Fibroblast of villous mesenchyme (primary cell): ENCODE data around the gene ANGPTL3. TPM values are rescaled to one million over a fixed set of nuclear protein-coding genes. Genes with fewer than 3 reads are reported as not detected.
"Not testable (repeated sequence)": the region's sequence is repeated elsewhere in the genome, so short reads cannot be mapped to it uniquely, and the experiment has no call there.

Source experiments
- DNase-seq: peaks from one replicate; pipeline ENCODE4 v3.0.0-alpha.2; 2010; ENCODE audit warnings: low read depth
- H3K4me3 ChIP-seq: 2 replicates; pipeline ENCODE4 v1.5.1; 2011; ENCODE audit warnings: low read depth, mild to moderate bottlenecking, low read length
- CTCF ChIP-seq: IDR thresholded peaks from 2 replicates; pipeline ENCODE4 v1.5.1; 2012; ENCODE audit warnings: low read depth, mild to moderate bottlenecking, low read length; ENCODE audit not compliant: insufficient read depth
- total RNA-seq: library from RNA; depleted of rRNA; stranded (reverse); fragments of >200 nt; gene quantifications from 2 replicates; pipeline ENCODE4 v1.2.3, GENCODE V29; 2012

ANGPTL3 gene
- under 0.01 TPM in 1 of 2 replicates, not detected in the other for total RNA-seq

- TF ChIP-seq CTCF, result no peak
- H3K4me3 ChIP-seq, result no peak within 1 kb of the TSS
- DNase-seq, result no peak
These were observed at the start of gene ANGPTL3 for GRCh38 chr1:62597281-62597680. TSS of gene ANGPTL3 (plus strand) at chr1:62597520. CDS start at chr1:62597567, 47 bp downstream.

- H3K4me3 ChIP-seq, result no peak overlapping the region
- TF ChIP-seq CTCF, result no peak
- DNase-seq, result no peak
These were observed 36.0 kb upstream of the ANGPTL3 start for GRCh38 chr1:62561306-62561705.

- H3K4me3 ChIP-seq, DNase-seq: not testable (repeated sequence)
These were observed 30.1 kb upstream of the ANGPTL3 start for GRCh38 chr1:62567182-62567581.

GRCh38 chr1:62567926-62568325 is 29.4 kb upstream of the ANGPTL3 start:
- H3K4me3 ChIP-seq, DNase-seq: not testable (repeated sequence)

- not testable (repeated sequence) for H3K4me3 ChIP-seq, DNase-seq
These were observed 25.8 kb upstream of the ANGPTL3 start for GRCh38 chr1:62571517-62571916.

- no peak for TF ChIP-seq CTCF
- no peak overlapping the region for H3K4me3 ChIP-seq
- DNase-seq, result no peak
These were observed 24.8 kb upstream of the ANGPTL3 start for GRCh38 chr1:62572476-62572875.

- no peak overlapping the region for H3K4me3 ChIP-seq
- no peak for TF ChIP-seq CTCF
- no peak for DNase-seq
These were observed 23.6 kb upstream of the ANGPTL3 start for GRCh38 chr1:62573675-62574074.

GRCh38 chr1:62585469-62586155 is 11.7 kb upstream of the ANGPTL3 start:
- DNase-seq, result no peak
- no peak for TF ChIP-seq CTCF
- H3K4me3 ChIP-seq, result no peak overlapping the region

GRCh38 chr1:62588000-62588399 is 9.3 kb upstream of the ANGPTL3 start:
- no peak overlapping the region for H3K4me3 ChIP-seq
- DNase-seq, result no peak
- no peak for TF ChIP-seq CTCF
